Fibroblast of lung (primary cell): ENCODE measurements around the gene CFAP20. TPM values are rescaled to one million over a fixed set of nuclear protein-coding genes. Genes with fewer than 3 reads are reported as not detected.

Experiments
- DNase-seq, 2 donors: peaks; one replicate each; pipeline versions ENCODE4 v3.0.0 to v3.0.0-alpha.2; 2010; ENCODE audit warnings: low read depth in 2 of 2
- H2AFZ ChIP-seq: 2 replicates; pipeline ENCODE4 v1.5.1; 2012; ENCODE audit warnings: low read length, control low read depth, inconsistent platforms
- H3K27ac ChIP-seq: 2 replicates; pipeline ENCODE4 v1.5.1; 2011; ENCODE audit warnings: low read length, control low read depth; ENCODE audit not compliant: insufficient read depth
- H3K27me3 ChIP-seq: 2 replicates; pipeline ENCODE4 v1.5.1; 2011; ENCODE audit warnings: mild to moderate bottlenecking, low read length; ENCODE audit not compliant: control insufficient read depth, insufficient read depth
- H3K36me3 ChIP-seq: 2 replicates; pipeline ENCODE4 v1.5.1; 2011; ENCODE audit warnings: low read length; ENCODE audit not compliant: control insufficient read depth, insufficient read depth
- H3K4me1 ChIP-seq: 2 replicates; pipeline ENCODE4 v1.5.1; 2011; ENCODE audit warnings: low read length; ENCODE audit not compliant: control insufficient read depth, insufficient read depth; ENCODE audit errors: extremely low read depth
- H3K4me2 ChIP-seq: 2 replicates; pipeline ENCODE4 v1.5.1; 2011; ENCODE audit warnings: low read length, control low read depth; ENCODE audit not compliant: insufficient read depth; ENCODE audit errors: extremely low read depth
- H3K4me3 ChIP-seq, 4 experiments: fragments of 200-600 bp in 1 of 4; sonication (generic) in 1 of 4; replicated peaks in 1 of 4; 2 replicates each; pipeline ENCODE4 v1.5.1; 2011 to 2016; ENCODE audit warnings: low read length in 4 of 4, low read depth in 3 of 4, mild to moderate bottlenecking in 3 of 4, control low read depth in 2 of 4, inconsistent platforms in 1 of 4, mixed read lengths in 1 of 4; ENCODE audit not compliant: insufficient read depth in 1 of 4; ENCODE audit errors: control extremely low read depth in 1 of 4
- H3K79me2 ChIP-seq: 2 replicates; pipeline ENCODE4 v1.5.1; 2012; ENCODE audit warnings: mild to moderate bottlenecking, low read length, inconsistent platforms; ENCODE audit not compliant: control insufficient read depth, insufficient read depth
- H3K9ac ChIP-seq: 2 replicates; pipeline ENCODE4 v1.5.1; 2011; ENCODE audit warnings: mild to moderate bottlenecking, low read length, control low read depth; ENCODE audit not compliant: insufficient read depth
- H3K9me3 ChIP-seq: 2 replicates; pipeline ENCODE4 v1.5.1; 2012; ENCODE audit warnings: low read depth, low read length; ENCODE audit not compliant: control insufficient read depth, insufficient read depth
- H4K20me1 ChIP-seq: 2 replicates; pipeline ENCODE4 v1.5.1; 2011; ENCODE audit warnings: low read length; ENCODE audit not compliant: control insufficient read depth, insufficient read depth; ENCODE audit errors: extremely low read depth
- EZH2 ChIP-seq: IDR thresholded peaks from 2 replicates; pipeline ENCODE4 v1.5.1; 2012; ENCODE audit warnings: low read length, control low read depth, mild to moderate bottlenecking; ENCODE audit errors: missing control alignments
- polyA plus RNA-seq, 2 donors: library from polyadenylated mRNA; depleted of rRNA in 1 of 2; stranded (reverse) in 1 of 2; unstranded in 1 of 2; fragments of >200 nt; gene quantifications; 2 replicates each; pipeline ENCODE4 v1.2.1, GENCODE V29; 2011 to 2012; ENCODE audit warnings: missing spikeins in 1 of 2
- total RNA-seq: library from RNA; depleted of rRNA; stranded (reverse); fragments of >200 nt; gene quantifications from 2 replicates; pipeline ENCODE4 v1.2.1, GENCODE V29; 2014
- TF ChIP-seq, protein P1 (sequence below), 2 donors: IDR thresholded peaks in 1 of 2; conservative IDR thresholded peaks in 1 of 2; 1 replicate in 1 of 2; 2 replicates in 1 of 2; pipeline ENCODE4 v1.5.1; 2011 to 2012; ENCODE audit warnings: low read length in 2 of 2, control low read depth in 1 of 2, inconsistent platforms in 1 of 2, low read depth in 1 of 2, mild to moderate bottlenecking in 1 of 2

Gene CFAP20
- total and polyA plus RNA-seq, 2 donors (not counting 1 experiment from before 2014, with no cell fraction given), result 29.2 to 30.2 TPM

DNA sequence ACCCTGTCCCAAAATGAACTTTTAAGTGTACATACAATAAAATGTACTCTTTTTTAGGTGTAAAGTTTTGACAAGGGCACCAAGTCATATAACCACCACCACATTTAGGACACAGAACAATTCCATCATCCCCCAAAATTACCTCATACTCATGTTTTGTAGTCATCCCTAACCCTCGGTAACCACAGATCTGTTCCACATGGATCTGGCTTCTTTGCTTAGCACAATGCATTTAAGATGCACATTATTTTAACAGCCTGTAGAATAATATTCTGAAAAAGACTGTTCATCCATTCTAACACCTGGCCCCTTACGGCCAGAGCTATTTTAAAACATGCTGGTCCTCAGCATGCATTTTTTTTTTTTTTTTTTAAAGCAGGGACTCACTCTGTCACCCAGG, 25.2 kb upstream of the CFAP20 start:
- TF ChIP-seq, protein P1, sequence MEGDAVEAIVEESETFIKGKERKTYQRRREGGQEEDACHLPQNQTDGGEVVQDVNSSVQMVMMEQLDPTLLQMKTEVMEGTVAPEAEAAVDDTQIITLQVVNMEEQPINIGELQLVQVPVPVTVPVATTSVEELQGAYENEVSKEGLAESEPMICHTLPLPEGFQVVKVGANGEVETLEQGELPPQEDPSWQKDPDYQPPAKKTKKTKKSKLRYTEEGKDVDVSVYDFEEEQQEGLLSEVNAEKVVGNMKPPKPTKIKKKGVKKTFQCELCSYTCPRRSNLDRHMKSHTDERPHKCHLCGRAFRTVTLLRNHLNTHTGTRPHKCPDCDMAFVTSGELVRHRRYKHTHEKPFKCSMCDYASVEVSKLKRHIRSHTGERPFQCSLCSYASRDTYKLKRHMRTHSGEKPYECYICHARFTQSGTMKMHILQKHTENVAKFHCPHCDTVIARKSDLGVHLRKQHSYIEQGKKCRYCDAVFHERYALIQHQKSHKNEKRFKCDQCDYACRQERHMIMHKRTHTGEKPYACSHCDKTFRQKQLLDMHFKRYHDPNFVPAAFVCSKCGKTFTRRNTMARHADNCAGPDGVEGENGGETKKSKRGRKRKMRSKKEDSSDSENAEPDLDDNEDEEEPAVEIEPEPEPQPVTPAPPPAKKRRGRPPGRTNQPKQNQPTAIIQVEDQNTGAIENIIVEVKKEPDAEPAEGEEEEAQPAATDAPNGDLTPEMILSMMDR (conservative IDR thresholded peaks at IDR 0.05 in 1 of 2, IDR thresholded peaks at IDR 0.05 in 1 of 2; ENCODE audit: low read depth in 1 of 2, low read length in 2 of 2), result no peak
- TF ChIP-seq EZH2, result no peak
- Histone ChIP-seq H3K9me3 (no peaks in the 10 kb centered on the region), H3K4me2 (no peak overlapping the region), H3K4me1 (no peaks in the 10 kb centered on the region), H3K4me3 (no peak overlapping the region), H3K79me2 (no peaks in the 10 kb centered on the region), H3K9ac (no peak overlapping the region), H3K36me3 (no peaks in the 10 kb centered on the region), H3K27ac (no peak overlapping the region), H4K20me1 (no peaks in the 10 kb centered on the region), H3K27me3 (no peaks in the 10 kb centered on the region), H2AFZ (no peak overlapping the region)
- DNase-seq, result no peak

DNA sequence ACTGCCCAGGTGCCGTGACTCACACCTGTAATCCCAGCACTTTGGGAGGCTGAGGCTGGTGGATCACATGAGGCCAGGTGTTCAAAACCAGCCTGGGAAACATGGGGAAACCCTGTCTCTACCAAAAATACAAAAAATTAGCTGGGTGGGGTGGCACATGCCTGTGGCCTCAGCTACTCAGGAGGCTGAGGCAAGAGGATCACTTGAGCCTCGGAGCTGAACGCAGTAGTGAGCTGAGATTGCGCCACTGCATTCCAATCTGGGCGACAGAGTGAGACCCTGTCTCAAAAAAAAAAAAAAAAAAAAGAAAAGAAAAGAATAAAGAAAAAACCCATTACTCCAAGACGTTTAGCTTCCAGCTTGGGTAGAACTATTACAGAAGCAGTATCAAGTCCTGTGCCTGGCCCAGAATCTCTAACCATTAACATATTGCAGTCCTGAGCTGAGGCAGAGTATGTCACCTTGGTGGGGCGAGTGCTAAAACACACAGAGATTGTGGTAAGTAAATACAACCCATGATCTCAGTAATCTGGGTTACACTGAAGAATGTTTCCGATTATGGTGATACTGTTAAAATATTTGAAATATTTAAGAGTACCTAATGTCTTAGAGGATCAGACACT, 23.2 kb upstream of the CFAP20 start:
- Histone ChIP-seq H3K27ac (no peak overlapping the region), H3K9me3 (no peaks in the 10 kb centered on the region), H4K20me1 (no peaks in the 10 kb centered on the region), H2AFZ (no peak overlapping the region), H3K4me3 (no peak overlapping the region), H3K4me1 (no peaks in the 10 kb centered on the region), H3K9ac (no peak overlapping the region), H3K36me3 (no peaks in the 10 kb centered on the region), H3K27me3 (no peaks in the 10 kb centered on the region), H3K4me2 (no peak overlapping the region), H3K79me2 (no peaks in the 10 kb centered on the region)
- DNase-seq, result peak in 1 of 2 donors; percentile 29
- TF ChIP-seq, protein P1 (conservative IDR thresholded peaks at IDR 0.05 in 1 of 2, IDR thresholded peaks at IDR 0.05 in 1 of 2; ENCODE audit: low read depth in 1 of 2, low read length in 2 of 2), result no peak

DNA sequence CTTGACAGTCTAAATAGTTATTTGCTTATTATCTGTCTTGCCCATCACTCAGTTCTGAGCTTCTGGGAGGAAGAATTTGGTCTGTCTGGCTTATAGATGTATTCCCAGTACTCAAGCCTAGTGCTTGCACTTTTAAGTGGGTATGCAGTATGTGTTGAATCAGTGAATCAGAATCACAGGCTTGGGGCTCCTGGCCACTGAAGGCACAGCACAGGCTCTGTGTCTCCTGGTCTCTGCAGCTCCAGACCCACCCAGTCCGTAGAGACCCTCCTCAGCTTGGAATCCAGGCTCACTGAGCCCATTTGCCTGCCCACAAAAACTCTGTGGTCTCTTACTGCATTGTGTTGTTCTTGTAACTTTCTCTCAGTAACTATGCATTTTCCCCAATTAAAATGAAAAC, 19.3 kb upstream of the CFAP20 start:
- Histone ChIP-seq H3K4me3 (no peak overlapping the region), H3K4me2 (no peak overlapping the region), H3K9ac (no peak overlapping the region), H3K27ac (no peak overlapping the region), H3K4me1 (no peaks in the 10 kb centered on the region), H3K9me3 (no peaks in the 10 kb centered on the region), H2AFZ (no peak overlapping the region), H4K20me1 (no peaks in the 10 kb centered on the region), H3K36me3 (no peaks in the 10 kb centered on the region), H3K79me2 (no peaks in the 10 kb centered on the region), H3K27me3 (no peaks in the 10 kb centered on the region)
- no peak for DNase-seq
- TF ChIP-seq, protein P1 (conservative IDR thresholded peaks at IDR 0.05 in 1 of 2, IDR thresholded peaks at IDR 0.05 in 1 of 2; ENCODE audit: low read depth in 1 of 2, low read length in 2 of 2), result no peak
- TF ChIP-seq EZH2, result no peak
